BJ (cell line): Measurements from ENCODE around the gene CEPT1. TPM values are rescaled to one million over a fixed set of nuclear protein-coding genes. Genes with fewer than 3 reads are reported as not detected.

Experiments used
- CTCF ChIA-PET: fragments of 350-600 bp; formaldehyde crosslinking; extraction: SDS; loops from one replicate; lab custom pipeline; 2021; ENCODE audit warnings: antibody characterized with exemption, inconsistent platforms; lab: Yijun Ruan, JAX
- POLR2A ChIA-PET: fragments of 300-600 bp; sonication (Branson Sonifier 250); formaldehyde crosslinking; extraction: SDS; loops from one replicate; lab custom pipeline; 2021; ENCODE audit warnings: antibody characterized with exemption; lab: Charles Lee
- DNase-seq: peaks from one replicate; pipeline ENCODE4 v3.0.0-alpha.2; 2011; ENCODE audit warnings: low read depth
- H3K27me3 ChIP-seq: 2 replicates; pipeline ENCODE4 v1.6.0; 2011; ENCODE audit warnings: low read length; ENCODE audit not compliant: control insufficient read depth, insufficient read depth
- H3K36me3 ChIP-seq: 2 replicates; pipeline ENCODE4 v1.5.1; 2011; ENCODE audit warnings: low read length; ENCODE audit not compliant: control insufficient read depth, insufficient read depth
- H3K4me3 ChIP-seq: 2 replicates; pipeline ENCODE4 v1.5.1; 2011; ENCODE audit warnings: low read depth, mild to moderate bottlenecking, control low read depth, low read length
- polyA plus RNA-seq: library from polyadenylated mRNA; depleted of rRNA; stranded (reverse); fragments of >200 nt; gene quantifications from 2 replicates; pipeline ENCODE4 v1.2.3, GENCODE V29; 2011
- TF ChIP-seq, protein P1 (sequence below): IDR thresholded peaks from 2 replicates; pipeline ENCODE4 v1.5.1; 2011; ENCODE audit warnings: low read depth, mild to moderate bottlenecking, control low read depth, inconsistent platforms, low read length, moderate library complexity; ENCODE audit not compliant: insufficient read depth

Gene CEPT1
- polyA plus RNA-seq, 1 experiment, result 15.5 TPM

DNA sequence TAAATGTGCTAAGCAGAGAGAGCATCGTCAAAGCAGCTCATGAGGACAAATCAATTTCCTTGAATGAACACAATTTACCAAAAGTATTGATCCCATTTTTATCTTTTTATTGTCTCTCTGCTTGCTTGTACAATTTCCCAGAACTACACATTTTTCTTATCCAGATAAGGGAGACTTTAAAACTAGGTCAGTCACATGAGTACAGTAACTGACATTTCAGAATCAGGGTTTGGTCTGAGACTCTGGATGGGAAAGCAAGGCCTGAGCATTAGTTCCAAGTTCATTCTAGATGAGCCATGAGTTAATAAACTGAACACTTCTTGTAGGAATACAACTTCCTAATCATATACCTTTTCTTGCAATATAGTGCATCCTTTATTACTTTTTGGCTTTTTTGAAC is 71.9 kb downstream of the CEPT1 start:
- ChIA-PET POLR2A (no interaction called here), CTCF (interaction anchor here (0.8 kb wide), 1 partner anchor 11 kb away, joined by 3 read pairs; no protein-coding TSS in a partner anchor)
- 0 out of 2 replicates have a peak, but pooled peaks cover 2% of the 10 kb centered on the region for H3K27me3 ChIP-seq
- DNase-seq, result no peak
- no peaks in the 10 kb centered on the region for H3K36me3 ChIP-seq
- TF ChIP-seq, protein P1, sequence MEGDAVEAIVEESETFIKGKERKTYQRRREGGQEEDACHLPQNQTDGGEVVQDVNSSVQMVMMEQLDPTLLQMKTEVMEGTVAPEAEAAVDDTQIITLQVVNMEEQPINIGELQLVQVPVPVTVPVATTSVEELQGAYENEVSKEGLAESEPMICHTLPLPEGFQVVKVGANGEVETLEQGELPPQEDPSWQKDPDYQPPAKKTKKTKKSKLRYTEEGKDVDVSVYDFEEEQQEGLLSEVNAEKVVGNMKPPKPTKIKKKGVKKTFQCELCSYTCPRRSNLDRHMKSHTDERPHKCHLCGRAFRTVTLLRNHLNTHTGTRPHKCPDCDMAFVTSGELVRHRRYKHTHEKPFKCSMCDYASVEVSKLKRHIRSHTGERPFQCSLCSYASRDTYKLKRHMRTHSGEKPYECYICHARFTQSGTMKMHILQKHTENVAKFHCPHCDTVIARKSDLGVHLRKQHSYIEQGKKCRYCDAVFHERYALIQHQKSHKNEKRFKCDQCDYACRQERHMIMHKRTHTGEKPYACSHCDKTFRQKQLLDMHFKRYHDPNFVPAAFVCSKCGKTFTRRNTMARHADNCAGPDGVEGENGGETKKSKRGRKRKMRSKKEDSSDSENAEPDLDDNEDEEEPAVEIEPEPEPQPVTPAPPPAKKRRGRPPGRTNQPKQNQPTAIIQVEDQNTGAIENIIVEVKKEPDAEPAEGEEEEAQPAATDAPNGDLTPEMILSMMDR, result no peak
- no peak overlapping the region for H3K4me3 ChIP-seq

DNA sequence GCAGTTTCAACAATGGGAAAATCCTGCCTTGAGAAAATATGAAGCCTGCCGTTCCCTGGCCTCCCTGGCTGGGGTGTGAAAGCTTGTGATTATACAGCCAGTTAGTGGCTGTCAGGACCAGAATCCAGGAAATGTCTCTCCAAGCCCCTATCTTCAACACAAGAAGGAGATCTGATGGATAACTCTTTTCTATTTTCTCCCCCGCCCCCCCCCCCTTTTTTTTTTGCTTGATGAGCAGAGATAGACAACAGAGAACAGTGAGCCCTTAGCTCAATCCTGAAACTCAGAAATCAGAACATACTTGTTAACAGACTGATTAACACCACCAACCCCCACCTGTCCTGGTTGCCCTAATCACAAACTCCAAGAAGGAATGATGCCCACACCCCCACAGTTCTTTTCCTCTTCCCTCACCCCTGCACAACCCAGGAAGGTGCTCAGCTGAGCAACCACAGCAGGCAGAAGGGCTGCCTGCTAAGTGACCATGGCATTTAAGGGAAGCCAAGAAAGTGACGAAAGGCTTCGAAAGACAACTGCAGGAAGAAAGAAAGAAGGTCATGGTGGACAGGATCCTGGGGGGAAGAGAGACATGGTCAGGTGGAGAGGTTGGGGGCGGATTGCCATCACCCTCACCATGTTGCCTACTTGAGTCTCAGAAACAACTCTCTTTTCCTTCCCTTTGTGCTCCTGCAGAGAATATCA is 72.8 kb downstream of the CEPT1 start:
- CTCF ChIA-PET, result interaction anchor here (0.8 kb wide), 1 partner anchor 10 kb away, joined by 3 read pairs; no protein-coding TSS in a partner anchor

DNA sequence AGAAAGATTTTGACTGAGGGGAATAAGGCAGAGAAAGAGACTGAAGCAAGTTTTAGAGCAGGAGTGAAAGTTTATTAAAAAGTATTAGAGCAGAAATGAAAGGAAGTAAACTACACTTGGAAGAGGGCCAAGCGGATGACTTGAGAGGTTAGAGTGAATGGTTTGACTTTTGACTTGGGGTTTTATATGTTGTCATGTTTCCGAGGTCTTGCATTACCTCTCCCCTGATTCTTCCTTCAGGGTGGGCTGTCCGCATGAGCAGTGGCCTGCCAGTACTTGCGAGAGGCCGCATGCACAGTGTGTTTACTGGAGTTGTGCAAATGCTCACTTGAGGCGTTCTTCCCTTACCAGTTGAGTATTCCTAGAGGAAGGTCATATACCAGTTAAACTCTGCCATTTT is 73.4 kb downstream of the CEPT1 start:
- Histone ChIP-seq H3K4me3 (no peak overlapping the region), H3K27me3 (0 out of 2 replicates have a peak, but pooled peaks cover 2% of the 10 kb centered on the region), H3K36me3 (no peaks in the 10 kb centered on the region)
- DNase-seq, result no peak
- POLR2A ChIA-PET, result no interaction called here
- TF ChIP-seq, protein P1, result no peak
- CTCF ChIA-PET, result no interaction called here

More for the DNA sequence above, 72.8 kb downstream of the CEPT1 start:
- TF ChIP-seq, protein P1, result no peak
- no peak for DNase-seq
- no peaks in the 10 kb centered on the region for H3K36me3 ChIP-seq
- H3K27me3 ChIP-seq, result 0 out of 2 replicates have a peak, but pooled peaks cover 2% of the 10 kb centered on the region
- H3K4me3 ChIP-seq, result no peak overlapping the region
- POLR2A ChIA-PET, result interaction anchor here (0.5 kb wide), 1 partner anchor 1099 kb away, joined by 12 read pairs; no protein-coding TSS in a partner anchor

DNA sequence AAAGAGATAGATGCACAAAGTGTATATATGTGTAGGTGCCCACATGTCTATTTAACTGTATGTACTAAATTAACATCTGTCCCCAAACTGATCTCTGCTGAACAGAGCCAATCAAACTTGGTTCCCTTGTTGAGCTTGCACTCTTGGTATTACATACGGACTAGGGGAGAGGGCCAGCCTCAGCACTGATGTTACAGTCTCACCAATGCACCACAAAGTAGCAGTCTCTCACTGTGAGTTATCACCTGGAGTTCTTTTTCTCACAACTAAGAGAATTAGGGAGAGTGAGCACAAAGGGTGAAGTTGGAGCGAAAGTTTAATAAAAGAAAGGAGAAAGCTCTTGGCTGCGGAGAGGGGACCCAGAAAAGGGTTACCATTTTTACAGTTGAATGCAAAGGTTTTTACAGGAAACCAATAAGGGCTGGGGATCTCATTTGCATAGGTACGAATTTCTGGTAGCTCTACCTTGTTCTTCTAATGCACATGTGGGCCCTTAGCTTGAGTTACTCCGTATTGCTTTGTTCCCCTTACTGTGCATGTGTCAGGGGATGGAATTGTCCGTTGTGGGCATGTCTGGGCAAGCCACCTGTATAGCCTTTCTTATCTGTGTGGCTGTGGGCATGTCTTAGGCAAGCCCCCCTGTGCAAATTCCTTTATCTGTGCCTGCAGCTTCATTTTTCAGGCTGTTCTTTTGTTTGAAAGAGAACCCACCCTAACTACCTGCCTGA is 74.2 kb downstream of the CEPT1 start:
- DNase-seq, result no peak
- CTCF ChIA-PET, result interaction anchor here (0.7 to 0.9 kb wide), 2 partner anchors 9 to 31 kb away, joined by 3 read pairs; no protein-coding TSS in a partner anchor

More for the DNA sequence above, 74.2 kb downstream of the CEPT1 start:
- TF ChIP-seq, protein P1, result no peak
- Histone ChIP-seq H3K27me3 (no peaks in the 10 kb centered on the region), H3K4me3 (no peak overlapping the region), H3K36me3 (no peaks in the 10 kb centered on the region)
- POLR2A ChIA-PET, result no interaction called here
